Measurements from ENCODE around the gene DYRK1B.

DYRK1B gene

DNA sequence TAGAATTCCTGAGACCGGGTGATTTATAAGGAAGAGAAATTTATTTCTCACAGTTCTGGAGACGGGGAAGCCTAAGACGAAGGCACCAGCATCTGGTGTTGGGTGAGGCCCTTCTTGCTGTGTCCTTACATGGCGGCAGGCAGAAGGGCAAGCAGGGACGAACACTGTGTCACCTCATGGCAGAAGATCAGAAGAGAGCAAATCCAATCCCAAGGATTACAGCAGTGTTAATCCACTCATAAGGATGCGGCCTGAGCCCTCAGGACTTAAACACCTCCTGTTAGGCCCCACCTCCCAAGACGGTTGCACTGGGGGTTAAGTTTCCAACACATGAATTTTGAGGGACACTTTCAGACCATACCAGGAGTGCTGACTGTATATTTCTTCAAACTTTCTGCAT is 18.9 kb upstream of the DYRK1B start:
- DNase-seq, result no peak

DNA sequence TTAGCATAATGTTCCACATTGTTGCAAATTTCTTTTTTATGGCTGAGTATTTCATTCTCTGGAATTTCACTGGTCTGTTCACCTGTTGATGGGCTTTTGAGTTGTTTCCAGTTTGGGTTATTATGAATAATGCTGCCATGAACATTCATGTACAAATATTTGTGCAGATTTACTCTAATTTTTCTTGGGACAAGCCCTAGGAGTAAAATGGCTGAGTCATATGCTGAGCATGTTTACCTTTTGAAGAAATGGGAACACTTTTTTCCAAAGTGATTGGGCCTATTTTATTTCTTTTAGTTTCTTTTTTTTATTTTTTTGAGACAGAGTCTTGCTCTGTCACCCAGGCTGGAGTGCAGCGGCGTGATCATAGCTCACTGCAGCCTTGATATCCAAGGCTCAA is 16.9 kb upstream of the DYRK1B start:
- DNase-seq, result no peak

DNA sequence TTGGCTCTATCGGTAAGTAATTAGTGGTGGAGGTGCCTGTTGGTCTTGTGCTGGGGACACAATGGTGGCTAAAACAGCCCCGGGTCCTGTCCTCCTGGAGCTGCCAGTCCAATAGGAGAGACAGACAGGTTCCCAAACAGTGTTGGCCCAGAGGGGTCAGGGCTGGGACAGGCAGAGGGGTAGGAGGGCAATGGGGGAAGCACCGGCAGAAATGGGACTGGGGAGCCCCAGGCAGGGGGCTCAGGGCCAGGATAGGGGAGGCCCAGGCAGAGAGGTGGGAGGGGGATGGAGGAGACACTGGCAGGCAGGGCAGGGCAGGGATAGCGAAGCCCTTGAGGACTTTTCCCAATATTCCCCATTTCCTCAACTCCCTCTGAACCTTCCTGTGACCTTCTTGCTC is 14.4 kb upstream of the DYRK1B start:
- DNase-seq, result no peak

DNA sequence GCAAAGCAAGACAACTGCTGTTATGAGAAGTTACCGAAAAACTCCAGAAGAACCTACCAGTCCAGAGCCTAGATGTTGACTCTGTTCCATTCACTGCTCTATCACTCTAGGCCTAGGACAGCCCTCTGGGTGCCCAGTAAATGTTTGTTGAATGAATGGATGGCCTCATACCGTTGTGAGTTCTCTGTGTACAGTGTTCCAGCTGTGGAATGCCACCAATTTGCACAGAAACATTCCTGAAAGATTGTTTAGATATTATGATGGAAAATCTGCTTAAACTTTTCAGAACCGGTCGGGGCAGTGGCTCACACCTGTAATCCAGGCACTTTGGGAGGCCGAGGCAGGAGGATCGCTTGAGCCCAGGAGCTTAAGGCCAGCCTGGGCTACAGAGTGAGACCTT is 13.6 kb upstream of the DYRK1B start:
- DNase-seq, result no peak

DNA sequence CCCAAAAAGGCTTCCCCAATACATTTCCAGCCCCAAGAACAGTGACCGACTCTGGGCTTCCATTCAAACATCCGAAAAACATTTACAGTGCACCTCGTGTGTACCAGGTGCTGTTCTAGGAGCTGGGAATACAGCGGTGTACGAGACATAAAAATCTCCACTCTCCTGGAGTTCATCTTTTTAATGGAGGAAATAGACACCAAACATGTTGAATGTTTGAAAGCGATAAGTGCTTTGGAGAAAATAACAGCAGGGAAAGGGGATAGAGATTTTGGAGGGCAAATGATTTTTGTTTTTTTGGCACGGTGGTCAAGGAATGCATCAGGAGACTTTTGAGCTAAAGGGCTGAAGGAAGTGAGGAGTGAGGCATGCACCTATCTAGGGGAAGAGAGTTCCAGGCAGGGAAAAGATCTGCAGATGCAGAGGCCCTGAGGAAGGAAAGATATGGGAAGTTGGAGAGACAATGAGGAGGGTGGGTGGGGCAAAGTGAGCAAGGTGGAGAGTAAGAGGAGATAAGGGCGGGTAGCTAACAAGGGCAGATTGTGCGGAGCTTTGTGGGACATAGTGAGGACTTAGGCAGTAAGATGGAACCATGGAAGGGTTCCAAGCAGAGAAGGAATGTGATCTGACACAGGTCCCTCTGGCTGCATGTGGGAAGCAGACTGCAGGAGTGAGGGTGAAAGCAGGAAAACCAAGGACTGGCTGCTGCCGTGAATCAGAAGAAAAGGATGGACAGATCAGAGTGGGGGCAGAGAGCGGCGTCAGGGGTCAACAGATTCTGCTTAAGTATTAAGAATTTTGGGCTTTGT is 12.9 kb upstream of the DYRK1B start:
- DNase-seq, result no peak

DNA sequence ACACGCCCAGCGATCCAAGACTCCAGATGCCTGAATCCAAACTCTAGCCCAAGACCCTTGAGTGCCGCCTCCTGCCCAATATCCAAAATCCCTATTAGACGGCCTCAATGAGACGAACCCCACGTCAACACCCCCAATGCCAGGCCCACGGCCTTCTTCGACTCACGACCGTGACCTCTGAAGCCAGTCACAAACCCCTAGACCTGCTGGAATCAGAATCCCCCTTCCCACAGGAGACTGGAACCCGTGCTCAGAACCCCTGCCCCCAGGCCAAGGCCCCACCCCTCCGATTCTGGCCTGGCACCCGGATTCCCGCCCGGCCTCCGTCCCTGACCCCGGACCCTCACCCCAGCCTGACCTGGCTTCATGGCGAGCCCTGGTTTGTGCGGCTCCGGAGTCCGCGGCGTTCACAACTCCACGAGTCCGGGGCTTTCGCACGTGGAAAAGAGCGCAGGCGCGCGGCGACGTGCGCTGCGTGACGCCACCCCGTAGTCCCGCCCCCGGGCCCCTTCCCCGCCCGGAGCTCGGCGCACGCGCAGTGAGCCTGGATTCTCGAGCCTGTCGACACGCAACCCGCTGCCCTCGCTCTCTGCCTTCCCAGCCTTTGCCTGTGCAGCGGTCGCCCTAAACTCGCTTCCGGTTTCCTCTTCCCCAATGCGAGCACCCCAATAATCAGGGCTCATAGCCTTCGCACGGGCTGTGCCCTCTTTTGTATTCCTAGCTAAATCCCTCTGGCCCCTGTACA is 12.1 kb upstream of the DYRK1B start, which contains the start of gene FBL:
TSS of gene FBL (minus strand) at position 447 of the 745 bp plus-strand sequence. CDS start at position 368, 79 bp downstream.
- peak; percentile 92 for DNase-seq

DNA sequence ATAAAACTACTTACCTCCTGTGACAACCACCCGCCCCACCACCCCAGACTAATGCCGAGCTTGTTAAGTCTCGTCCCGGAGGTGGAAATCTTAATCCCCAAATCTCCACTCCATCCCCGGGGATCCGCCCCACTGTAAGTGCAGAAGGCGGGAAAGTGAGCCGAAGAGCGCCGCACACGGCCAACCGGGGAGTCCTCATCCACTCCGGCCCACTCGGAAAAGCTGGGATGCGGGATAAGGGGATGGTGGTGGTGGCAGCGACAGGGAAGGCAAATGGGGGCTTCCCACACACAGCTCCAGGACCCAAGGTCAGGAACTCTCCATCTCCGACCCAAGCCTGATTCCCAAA is 11.6 kb upstream of the DYRK1B start:
- peak; percentile 16 for DNase-seq

DNA sequence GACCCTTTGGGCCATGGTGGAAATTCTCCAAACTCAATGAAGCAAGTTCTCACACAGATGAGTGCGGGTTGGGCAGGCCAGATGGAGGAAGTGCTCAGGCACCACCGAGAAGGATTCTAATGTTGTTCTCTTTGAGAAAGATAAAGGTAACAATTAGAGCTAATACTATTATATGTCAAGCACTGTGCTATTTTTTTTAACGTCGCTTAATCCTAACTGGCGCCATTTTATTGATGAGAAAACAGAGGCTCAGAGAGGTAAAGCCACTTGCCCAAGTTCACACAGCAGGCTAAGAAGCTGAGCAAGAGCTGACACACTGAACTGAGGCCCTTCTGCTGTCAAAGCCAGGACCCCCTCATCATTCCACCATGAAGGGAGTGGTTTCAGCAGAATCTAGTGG is 11.2 kb upstream of the DYRK1B start:
- no peak for DNase-seq

DNA sequence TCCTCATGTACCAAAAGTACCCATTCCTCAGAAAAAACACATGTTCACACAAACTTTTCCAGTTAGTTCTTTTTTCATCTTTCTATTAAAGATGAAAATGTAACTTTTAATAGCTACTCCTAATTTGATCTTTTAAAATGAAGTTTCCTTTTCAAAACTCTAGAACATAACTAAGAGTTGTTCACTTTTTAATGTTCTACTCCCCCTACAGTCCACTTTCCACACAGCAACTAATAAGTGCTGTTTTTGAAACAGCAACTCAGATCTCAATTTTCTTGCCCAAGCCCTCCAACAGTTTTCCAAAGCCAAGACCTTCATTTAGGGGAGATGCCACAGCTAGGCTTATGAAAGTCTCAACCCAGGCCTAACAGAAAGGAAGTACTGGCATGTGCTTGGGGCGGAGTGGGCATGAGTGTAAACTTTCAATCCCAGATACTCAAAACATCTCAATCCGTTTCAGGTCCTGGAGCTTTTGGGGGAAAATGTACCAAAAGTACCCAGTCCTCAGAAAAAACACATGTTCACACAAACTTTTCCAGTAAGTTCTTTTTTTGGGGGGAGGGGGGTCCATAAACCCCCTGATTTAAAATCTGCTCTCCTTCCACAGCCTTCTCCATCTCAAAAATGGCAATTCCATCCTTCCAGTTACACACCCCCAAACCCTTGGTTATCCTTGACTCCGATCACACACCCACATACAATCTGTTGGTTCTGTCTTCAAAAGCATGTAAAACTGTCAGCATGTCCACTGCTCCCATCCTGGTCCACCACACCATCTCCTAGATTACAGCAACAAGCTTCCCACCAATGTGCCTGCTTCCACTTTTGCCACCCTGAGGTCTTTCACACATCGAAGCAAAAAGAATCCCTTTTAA is 10.2 kb upstream of the DYRK1B start:
- peak; percentile 50 for DNase-seq

DNA sequence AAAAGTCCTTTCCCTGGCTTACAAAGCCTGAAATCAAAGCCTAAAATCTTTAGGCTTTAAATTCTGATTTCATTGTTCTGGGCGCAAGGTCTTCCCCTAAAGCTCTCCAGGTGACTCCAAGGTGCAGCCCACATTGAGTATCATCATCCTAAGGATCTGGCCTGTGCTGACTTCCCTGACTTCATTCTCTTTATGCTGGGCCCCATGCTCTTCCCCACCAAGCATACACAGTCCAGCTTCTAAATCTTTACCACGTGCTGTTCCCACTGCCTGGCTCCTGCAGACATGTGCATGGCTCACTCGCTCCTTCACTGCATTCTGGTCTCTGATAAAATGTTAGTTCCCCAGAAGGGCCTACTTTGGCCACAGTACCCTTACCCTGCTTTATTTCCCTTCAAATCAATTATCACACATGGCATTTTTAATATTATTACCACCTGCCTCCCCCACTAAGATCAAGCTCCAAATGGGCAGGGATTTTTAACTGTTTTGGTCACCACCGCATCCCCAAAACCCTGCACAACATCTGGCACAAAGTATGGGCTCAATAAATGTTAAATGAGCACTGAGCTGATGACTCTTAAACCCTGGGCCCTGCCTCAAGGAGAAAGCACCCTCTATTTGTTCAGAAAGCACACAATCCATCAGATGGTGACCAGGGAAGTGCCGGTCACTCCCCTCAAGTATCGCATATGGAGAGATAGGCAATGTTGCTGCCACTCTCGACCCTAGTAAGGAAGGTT is 8.9 kb upstream of the DYRK1B start:
- DNase-seq, result no peak

DNA sequence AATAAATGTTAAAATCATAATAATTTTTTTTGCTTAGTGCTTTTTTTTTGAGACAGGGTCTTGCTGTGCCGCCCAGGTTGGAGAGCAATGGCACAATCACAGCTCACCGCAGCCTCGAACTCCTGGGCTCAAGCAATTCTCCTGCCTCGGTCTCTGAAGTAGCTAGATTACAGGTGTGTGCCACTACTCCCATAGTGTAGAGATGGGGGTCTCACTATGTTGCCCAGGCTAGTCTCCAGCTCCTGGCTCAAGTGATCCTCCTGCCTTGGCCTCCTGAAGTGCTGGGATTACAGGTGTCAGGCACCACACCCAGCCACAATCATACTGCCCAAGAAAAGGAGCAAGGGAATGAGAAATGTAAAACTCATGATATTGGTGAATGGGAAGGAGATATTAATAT is 7.1 kb upstream of the DYRK1B start:
- no peak for DNase-seq

DNA sequence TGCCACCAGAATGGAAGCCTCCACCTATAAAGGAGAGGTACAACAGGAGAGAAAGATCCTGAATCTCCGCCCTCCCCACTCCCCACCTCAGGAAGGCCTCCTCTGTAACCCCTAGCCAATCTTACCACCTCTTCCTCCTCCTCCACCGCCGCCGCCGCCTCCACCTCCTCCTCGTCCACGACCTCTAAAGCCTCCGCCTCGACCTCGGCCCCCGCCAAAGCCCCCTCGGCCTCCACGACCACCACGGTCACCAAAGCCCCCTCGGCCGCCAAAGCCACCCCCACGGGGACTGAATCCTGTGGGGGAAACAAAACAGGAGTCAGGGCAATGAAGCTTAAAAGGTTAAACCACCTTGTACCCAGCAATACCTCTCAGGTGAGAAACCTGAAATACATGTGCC is 6.5 kb upstream of the DYRK1B start:
- DNase-seq, result no peak

DNA sequence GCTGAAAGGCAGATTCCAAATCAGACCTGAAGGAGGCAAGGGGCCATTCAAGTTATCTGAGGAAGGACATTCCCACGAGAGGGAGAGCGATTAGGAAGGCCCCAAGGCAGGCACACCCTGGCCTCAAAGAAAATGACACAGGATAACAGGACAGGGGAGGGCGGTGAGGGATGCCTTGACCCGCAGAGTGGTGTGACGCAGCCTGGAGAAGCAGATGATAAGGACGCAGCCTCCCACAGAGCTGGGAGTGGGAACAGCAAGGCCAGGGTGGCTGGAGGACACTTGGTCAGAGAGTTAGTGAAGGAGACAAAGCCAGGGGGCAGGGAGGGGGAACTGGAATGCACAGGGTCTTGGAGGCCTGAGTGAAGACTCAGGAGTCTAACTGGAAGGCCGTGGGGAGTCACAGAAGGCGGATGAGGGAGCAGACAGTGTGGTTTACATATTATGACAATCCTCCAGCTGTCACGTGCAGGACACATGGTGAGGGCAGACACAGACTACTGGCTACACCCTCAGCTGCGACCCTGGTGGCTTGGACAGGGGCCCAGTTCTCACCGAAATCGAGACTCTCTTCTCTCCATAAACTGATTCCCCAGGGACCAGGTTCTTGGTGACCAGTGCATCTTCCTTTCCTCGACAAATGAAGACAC is 5.8 kb upstream of the DYRK1B start:
- no peak for DNase-seq

DNA sequence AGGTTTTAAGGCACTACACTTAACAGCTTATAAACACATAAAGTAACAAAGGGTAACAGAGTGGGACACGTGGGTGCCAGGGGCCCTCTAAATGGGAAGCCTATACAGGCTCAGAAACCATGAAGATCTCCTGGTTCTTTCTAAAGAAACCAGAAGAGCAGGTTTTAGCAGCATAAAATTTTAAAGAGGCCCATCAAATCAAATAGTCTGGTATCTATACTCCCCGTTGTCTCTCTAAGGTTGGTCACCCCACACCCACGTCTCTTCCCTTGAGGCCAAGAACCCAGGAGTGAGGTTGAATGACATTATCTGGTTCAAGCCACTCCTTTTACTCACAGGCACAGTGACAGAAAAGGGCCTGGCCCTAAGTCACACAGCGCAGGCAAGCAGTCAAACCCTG is 4.6 kb upstream of the DYRK1B start:
- no peak for DNase-seq

DNA sequence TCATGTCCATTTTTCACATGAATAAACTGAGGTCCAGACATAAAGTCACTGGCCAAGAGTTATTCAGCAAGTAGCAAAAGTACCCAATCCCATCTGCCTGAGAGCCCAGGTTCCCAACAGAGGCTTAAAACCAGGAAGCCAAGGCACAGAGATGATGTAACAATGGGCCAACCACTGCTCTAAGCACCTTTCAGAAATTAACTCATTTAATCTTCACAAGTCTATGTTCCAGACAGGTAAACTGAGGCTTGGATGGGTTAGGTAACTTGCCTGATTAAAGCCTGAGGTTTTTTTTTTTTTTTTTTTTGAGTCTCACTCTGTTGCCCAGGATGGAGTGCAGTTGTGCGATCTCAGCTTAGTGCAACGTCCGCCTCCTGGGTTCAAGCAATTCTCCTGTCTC is 4.0 kb upstream of the DYRK1B start:
- no peak for DNase-seq

DNA sequence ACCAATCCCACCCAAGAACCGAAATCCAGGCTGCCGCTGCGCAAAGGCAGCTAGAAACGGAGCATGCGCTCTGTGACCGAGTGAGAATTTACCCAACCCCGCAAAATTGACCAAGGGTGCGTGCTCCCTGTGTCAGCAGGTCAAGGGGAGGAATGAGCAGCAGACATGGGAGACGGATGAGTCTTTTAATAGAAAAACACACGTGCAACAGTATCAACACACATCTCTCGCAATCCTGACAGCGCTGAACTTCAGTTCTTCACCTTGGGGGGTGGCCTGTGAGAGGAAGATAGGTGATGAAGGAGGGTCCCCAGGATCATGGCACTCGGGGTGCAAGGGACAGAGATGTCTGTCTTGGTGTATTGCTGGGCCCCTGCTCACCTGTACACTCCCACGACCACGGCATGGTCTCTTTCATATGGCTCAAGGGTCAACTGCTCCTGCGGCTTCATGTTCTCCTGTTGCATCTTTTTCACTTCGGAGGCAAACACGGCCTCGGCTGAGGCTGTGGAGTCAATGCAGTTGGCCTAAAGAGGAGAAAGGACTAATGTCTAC is 402 bp upstream of the DYRK1B start:
- no peak for DNase-seq

DNA sequence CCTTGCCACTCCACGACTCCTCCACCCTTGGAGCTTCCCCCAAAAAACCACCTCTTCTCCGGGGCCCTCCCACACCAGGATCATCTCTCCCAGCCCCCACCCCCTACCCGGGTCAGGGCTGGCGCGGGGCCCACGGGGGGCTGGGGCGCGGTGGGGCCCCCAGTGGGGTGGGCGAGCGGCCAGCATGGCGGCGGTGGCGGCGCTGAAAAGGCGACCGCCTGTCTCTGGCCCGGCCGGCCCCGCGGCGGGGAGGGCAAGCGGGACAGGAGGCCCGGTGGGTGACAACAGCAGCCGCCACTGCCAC is 850 bp downstream of the DYRK1B start:
- no peak for DNase-seq

DNA sequence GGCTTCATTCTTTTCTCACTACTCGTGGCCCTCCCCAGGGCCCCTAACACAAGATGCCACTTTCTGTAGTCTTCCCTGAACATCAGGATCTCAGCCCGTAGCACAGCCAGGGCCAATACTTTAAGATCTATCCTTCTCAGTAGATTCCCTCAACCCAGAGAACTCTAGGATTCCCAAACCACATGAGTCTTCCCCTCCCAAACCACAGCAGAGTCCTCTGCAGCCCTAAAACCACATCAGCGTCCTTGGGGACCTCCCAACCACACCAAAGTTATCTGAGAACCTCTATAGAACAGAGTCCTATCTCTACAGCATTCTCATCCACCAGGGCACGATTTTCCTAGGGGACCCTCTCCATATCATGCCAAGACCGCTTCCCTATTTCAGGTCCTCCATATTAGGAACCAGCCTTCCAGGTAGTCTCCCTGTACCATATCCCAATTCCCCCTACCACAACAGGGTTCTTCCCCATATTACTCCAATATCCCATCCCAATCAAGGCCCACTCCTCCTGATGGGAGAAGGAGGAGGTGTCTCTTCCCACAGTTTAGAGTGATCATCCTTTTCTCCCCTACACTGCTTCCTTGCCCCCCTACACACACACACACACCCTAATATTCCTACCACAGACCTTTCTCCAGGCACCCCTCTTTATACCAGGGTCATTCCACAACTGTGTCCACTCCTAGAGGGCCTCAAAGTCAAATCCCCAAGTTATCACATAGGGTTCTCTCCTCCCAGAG is 1.4 kb downstream of the DYRK1B start:
- DNase-seq, result peak; percentile 49

DNA sequence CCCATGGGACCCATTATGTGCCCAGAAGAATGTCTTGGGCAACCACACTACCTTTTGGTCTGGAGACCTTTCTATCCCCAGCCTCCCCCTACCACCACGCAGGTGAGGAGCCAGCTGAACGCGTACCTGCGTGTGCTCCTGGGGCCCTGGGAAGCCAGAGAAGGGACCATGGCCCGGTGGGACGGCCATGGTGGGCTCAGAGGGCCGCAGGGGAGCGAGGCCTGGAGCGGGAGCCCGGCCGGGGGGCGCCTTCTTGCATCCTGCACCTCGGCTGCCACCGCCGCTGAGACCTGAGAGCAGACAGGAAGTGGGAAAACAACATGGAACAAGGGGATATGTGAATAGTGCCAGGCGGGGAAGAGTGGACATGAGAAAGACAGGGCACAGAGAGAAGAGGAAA is 2.3 kb downstream of the DYRK1B start:
- no peak for DNase-seq

DNA sequence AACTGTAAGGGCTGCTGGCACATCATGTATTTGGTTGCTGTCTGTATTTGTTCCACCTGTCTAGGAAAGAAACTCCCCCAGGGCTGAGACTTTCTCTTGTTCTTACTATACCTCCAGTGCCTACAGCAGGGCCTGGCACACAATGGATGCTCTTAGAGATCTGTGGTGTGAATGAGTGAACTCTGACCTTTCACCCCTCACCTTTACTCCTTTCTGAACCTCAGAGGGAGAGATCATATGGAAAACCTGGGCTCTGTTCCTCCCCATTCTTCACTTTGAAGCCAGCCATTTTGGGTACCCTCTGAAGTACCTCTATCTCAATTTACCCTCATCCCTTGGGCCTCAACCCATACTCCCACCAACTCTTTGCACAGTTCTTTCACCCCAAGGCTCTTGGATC is 3.1 kb downstream of the DYRK1B start:
- DNase-seq, result no peak

DNA sequence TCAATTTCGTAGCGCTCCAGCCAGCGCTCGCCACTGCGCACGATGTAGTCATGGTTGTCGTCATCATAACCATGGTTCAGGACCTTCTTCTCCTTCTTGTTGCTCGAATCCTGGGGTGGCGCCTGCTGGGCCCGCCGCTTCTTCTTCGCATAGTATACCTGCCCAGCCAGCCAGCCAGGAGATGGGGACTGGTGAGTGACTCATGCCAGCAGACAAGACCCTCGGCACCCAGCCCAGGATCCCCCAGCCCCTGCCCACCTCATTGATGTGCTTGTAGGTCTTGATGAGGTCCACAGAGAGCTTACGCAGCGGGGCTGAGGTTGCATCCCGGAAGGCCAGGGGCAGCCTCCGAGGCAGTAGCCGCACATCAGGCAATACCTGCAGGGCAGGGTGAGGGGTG is 3.6 kb downstream of the DYRK1B start:
- no peak for DNase-seq

Measured in fibroblast of skin of scalp (primary cell).